ENCODE results near the gene SIX2. TPM values are rescaled to one million over a fixed set of nuclear protein-coding genes. Genes with fewer than 3 reads are reported as not detected.

SIX2 gene
- total and polyA plus RNA-seq, 4 donors, result not detected

GRCh38 chr2:45024097-45024496 is 14.8 kb upstream of the SIX2 start:
- 93% methylated on average over 5 of the region's 5 CpGs for WGBS
- no peaks in the 10 kb centered on the region for H3K4me1 ChIP-seq (ENCODE audit: control insufficient read depth in 4 of 4, insufficient read depth in 4 of 4, low read length in 3 of 4)
- H3K9ac ChIP-seq (ENCODE audit: low read depth in 1 of 2, low read length in 2 of 2), result no peak overlapping the region
- H3K27me3 ChIP-seq (ENCODE audit: control insufficient read depth in 4 of 4, insufficient read depth in 4 of 4, low read length in 3 of 4), result no peaks in the 10 kb centered on the region
- TF ChIP-seq SP1 (IDR thresholded peaks at IDR 0.05) (no peak), YY1 (IDR thresholded peaks at IDR 0.05) (no peak), ATF3 (IDR thresholded peaks at IDR 0.05) (no peak), CTCF (IDR thresholded peaks at IDR 0.05; ENCODE audit: low read depth, low read length, missing input control) (no peak), HNF4G (IDR thresholded peaks at IDR 0.05) (no peak), JUND (IDR thresholded peaks at IDR 0.05) (no peak), HNF4A (conservative IDR thresholded peaks at IDR 0.05) (no peak), RXRA (IDR thresholded peaks at IDR 0.05) (no peak), NR2F2 (IDR thresholded peaks at IDR 0.05) (no peak), TAF1 (conservative IDR thresholded peaks at IDR 0.05) (no peak), EGR1 (IDR thresholded peaks at IDR 0.05; ENCODE audit: low read depth in 2 of 2) (no peak), FOXA1 (IDR thresholded peaks at IDR 0.05) (no peak), REST (IDR thresholded peaks at IDR 0.05) (no peak), RAD21 (IDR thresholded peaks at IDR 0.05) (no peak), FOXA2 (IDR thresholded peaks at IDR 0.05) (no peak), ZBTB33 (IDR thresholded peaks at IDR 0.05) (no peak), MAX (IDR thresholded peaks at IDR 0.05) (no peak), GABPA (IDR thresholded peaks at IDR 0.05 in 1 of 2, conservative IDR thresholded peaks at IDR 0.05 in 1 of 2) (no peak)
- H3K27ac ChIP-seq (ENCODE audit: low read depth in 1 of 2, low read length in 2 of 2), result no peak overlapping the region
- H3K36me3 ChIP-seq (ENCODE audit: control insufficient read depth in 4 of 4, insufficient read depth in 3 of 4, low read depth in 1 of 4, low read length in 3 of 4), result no peaks in the 10 kb centered on the region
- no peak for DNase-seq (ENCODE audit: low spot score)
- H3K4me3 ChIP-seq (ENCODE audit: low read depth in 1 of 3, low read length in 3 of 3), result no peak overlapping the region
- no peaks in the 10 kb centered on the region for H3K9me3 ChIP-seq (ENCODE audit: control insufficient read depth in 4 of 4, low read length in 3 of 4)
